Loucy (cell line): ENCODE data around the gene SLC1A5.
"Not testable (repeated sequence)": the region's sequence is repeated elsewhere in the genome, so short reads cannot be mapped to it uniquely, and the experiment has no call there.

ENCODE experiments used
- H2AFZ ChIP-seq: fragments of 200-600 bp; sonication (generic); 2 replicates; pipeline ENCODE4 v1.6.0; 2016; ENCODE audit warnings: antibody characterized with exemption, mild to moderate bottlenecking, low read length, moderate library complexity
- H3F3A ChIP-seq: fragments of 200-600 bp; 2 replicates; pipeline ENCODE4 v1.6.0; 2016; ENCODE audit warnings: antibody characterized with exemption, low read depth, mild to moderate bottlenecking
- H3K27me3 ChIP-seq: fragments of 200-600 bp; sonication (generic); 2 replicates; pipeline ENCODE4 v1.6.1; 2014; ENCODE audit warnings: low read length, mild to moderate bottlenecking; ENCODE audit not compliant: insufficient read depth, poor library complexity, severe bottlenecking
- H3K36me3 ChIP-seq: fragments of 200-600 bp; sonication (generic); 2 replicates; pipeline ENCODE4 v1.6.1; 2016; ENCODE audit warnings: low read length; ENCODE audit not compliant: insufficient read depth
- H3K4me1 ChIP-seq: fragments of 200-600 bp; sonication (generic); 2 replicates; pipeline ENCODE4 v1.5.1; 2014; ENCODE audit warnings: low read length, mild to moderate bottlenecking; ENCODE audit not compliant: insufficient read depth, poor library complexity, severe bottlenecking
- H3K4me2 ChIP-seq: fragments of 200-600 bp; sonication (generic); 2 replicates; pipeline ENCODE4 v1.6.0; 2014; ENCODE audit warnings: antibody characterized with exemption, low read length, low read depth, mild to moderate bottlenecking; ENCODE audit not compliant: poor library complexity, severe bottlenecking
- H3K4me3 ChIP-seq: fragments of 200-600 bp; sonication (generic); 2 replicates; pipeline ENCODE4 v1.5.1; 2014; ENCODE audit warnings: low read length, mild to moderate bottlenecking, mixed read lengths; ENCODE audit not compliant: poor library complexity, severe bottlenecking
- H3K79me2 ChIP-seq: fragments of 200-600 bp; sonication (generic); 2 replicates; pipeline ENCODE4 v1.6.1; 2014; ENCODE audit warnings: low read length; ENCODE audit not compliant: insufficient read depth
- H3K9ac ChIP-seq: fragments of 200-600 bp; sonication (generic); 2 replicates; pipeline ENCODE4 v1.6.0; 2014; ENCODE audit warnings: mild to moderate bottlenecking, low read depth, low read length, moderate library complexity; ENCODE audit not compliant: poor library complexity, severe bottlenecking
- H3K9me2 ChIP-seq: fragments of 200-600 bp; sonication (generic); replicated peaks from 2 replicates; pipeline ENCODE4 v1.6.1; 2016; ENCODE audit warnings: low read depth, low read length, mixed read lengths
- H3K9me3 ChIP-seq: fragments of 200-600 bp; sonication (generic); 2 replicates; pipeline ENCODE4 v1.6.1; 2014; ENCODE audit warnings: mild to moderate bottlenecking, antibody characterized with exemption, low read length, low read depth; ENCODE audit not compliant: insufficient read depth
- H4K20me1 ChIP-seq: fragments of 200-600 bp; sonication (generic); 2 replicates; pipeline ENCODE4 v1.6.0; 2014; ENCODE audit warnings: antibody characterized with exemption, low read length, mild to moderate bottlenecking; ENCODE audit not compliant: insufficient read depth, poor library complexity, severe bottlenecking
- CTCF ChIP-seq: fragments of 200-600 bp; sonication (generic); conservative IDR thresholded peaks from 2 replicates; pipeline ENCODE4 v1.5.1; 2014; ENCODE audit warnings: mild to moderate bottlenecking, antibody characterized with exemption, low read length
- EZH2phosphoT487 ChIP-seq: fragments of 200-600 bp; IDR thresholded peaks from 2 replicates; pipeline ENCODE4 v1.6.1; 2018; ENCODE audit warnings: antibody characterized with exemption, mild to moderate bottlenecking, moderate library complexity, borderline replicate concordance

SLC1A5 gene

GRCh38 chr19:46825731-46826055 lies 37.3 kb upstream of the SLC1A5 start:
- no peaks in the 10 kb centered on the region for H3K9me3 ChIP-seq
- H3K4me2 ChIP-seq: no peak overlapping the region
- no peak overlapping the region for H3K4me3 ChIP-seq
- no peak overlapping the region for H2AFZ ChIP-seq
- no peaks in the 10 kb centered on the region for H3K36me3 ChIP-seq
- no peaks in the 10 kb centered on the region for H3K79me2 ChIP-seq
- H4K20me1 ChIP-seq: no peaks in the 10 kb centered on the region
- no peaks in the 10 kb centered on the region for H3K9me2 ChIP-seq
- H3K27me3 ChIP-seq: no peaks in the 10 kb centered on the region
- no peak overlapping the region for H3K9ac ChIP-seq
- H3K4me1 ChIP-seq: peaks cover 16% of the 10 kb centered on the region
- H3F3A ChIP-seq: no peaks in the 10 kb centered on the region
- TF ChIP-seq EZH2phosphoT487 (no peak), CTCF (no peak)

- Histone ChIP-seq H3F3A (no peaks in the 10 kb centered on the region), H4K20me1 (no peaks in the 10 kb centered on the region), H3K9me2 (no peaks in the 10 kb centered on the region), H3K36me3 (no peaks in the 10 kb centered on the region), H3K4me1 (peaks cover 19% of the 10 kb centered on the region), H3K27me3 (no peaks in the 10 kb centered on the region), H3K9ac (no peak overlapping the region), H2AFZ (no peak overlapping the region), H3K9me3 (no peaks in the 10 kb centered on the region), H3K4me2 (no peak overlapping the region), H3K79me2 (no peaks in the 10 kb centered on the region), H3K4me3 (no peak overlapping the region)
- TF ChIP-seq CTCF (no peak), EZH2phosphoT487 (no peak)
These were observed 36.7 kb upstream of the SLC1A5 start for GRCh38 chr19:46824890-46825730.

- Histone ChIP-seq H4K20me1 (no peaks in the 10 kb centered on the region), H3K79me2 (no peaks in the 10 kb centered on the region), H3K36me3 (no peaks in the 10 kb centered on the region), H2AFZ (no peak overlapping the region), H3F3A (no peaks in the 10 kb centered on the region), H3K27me3 (no peaks in the 10 kb centered on the region), H3K9ac (no peak overlapping the region), H3K4me2 (no peak overlapping the region), H3K9me2 (no peaks in the 10 kb centered on the region), H3K4me3 (no peak overlapping the region), H3K4me1 (peaks cover 24% of the 10 kb centered on the region), H3K9me3 (no peaks in the 10 kb centered on the region)
- TF ChIP-seq CTCF (no peak), EZH2phosphoT487 (no peak)
These were observed 34.7 kb upstream of the SLC1A5 start for GRCh38 chr19:46823049-46823448.

GRCh38 chr19:46822410-46822787 lies 34.0 kb upstream of the SLC1A5 start:
- not testable (repeated sequence) for H3K9me3 ChIP-seq, H2AFZ ChIP-seq, H3K36me3 ChIP-seq, H3K79me2 ChIP-seq, H3K4me3 ChIP-seq, H3K9me2 ChIP-seq, H4K20me1 ChIP-seq, H3K27me3 ChIP-seq, H3F3A ChIP-seq
- Histone ChIP-seq H3K9ac (peak overlapping the region; percentile 65), H3K4me1 (peaks cover 24% of the 10 kb centered on the region), H3K4me2 (peak overlapping the region; percentile 62)
